ENCODE results near the gene YPEL4.
A peak's percentile ranks its signal among the peaks of the same experiment; 100 is the strongest.

YPEL4 gene

DNA sequence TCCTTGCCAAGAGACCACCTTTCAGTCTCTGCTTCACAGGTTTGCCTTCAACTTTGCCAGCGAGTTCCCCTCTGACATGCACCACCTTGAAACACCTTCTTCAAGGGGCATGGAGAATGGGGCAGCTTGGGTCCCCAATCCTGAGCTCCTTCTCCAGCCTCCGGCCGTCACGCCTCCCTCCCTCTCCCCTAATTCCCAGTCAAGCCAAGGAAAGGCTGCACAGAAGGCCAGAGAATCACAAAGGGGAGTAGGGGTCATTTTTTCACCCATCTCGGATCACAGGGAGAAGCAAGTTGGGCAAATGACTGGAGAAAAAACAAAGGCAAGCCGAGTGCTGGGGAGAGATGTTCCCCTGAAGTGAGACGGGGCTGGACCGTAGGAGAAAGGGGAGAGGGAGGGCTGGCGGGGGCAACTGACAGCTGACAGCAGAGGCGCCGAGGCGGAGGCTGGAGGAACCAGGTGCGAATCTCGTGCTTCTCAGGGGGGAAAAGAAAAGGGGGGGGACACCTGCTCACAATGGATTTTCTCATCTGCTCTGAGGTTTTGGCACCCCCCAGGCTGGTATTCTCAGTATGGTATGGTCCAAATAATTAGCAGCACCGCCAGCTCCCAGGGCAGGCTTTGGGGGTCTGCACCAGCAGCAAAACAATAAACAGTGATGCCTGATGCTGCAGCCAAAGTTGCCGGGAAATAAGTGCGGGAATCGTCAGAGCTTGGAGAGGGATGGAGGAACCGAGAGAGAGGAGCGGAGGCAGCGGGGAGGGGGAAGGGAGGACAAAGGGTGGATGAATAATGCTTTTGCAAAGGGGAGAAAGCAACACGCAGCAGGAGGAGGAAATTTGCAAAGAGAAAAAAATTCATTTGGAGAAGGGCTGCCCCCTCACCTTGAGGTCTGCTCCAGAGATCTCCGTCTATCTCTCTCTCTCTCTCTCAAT is 644 bp downstream of the YPEL4 start:
- DNase-seq, result no peak

- DNase-seq, result no peak
Observed at GRCh38 chr11:57647960-57648800, 1.5 kb downstream of the YPEL4 start.

- no peak for DNase-seq
Observed at GRCh38 chr11:57647372-57647771, 2.3 kb downstream of the YPEL4 start.

GRCh38 chr11:57646799-57647303 is 2.9 kb downstream of the YPEL4 start:
- no peak for DNase-seq

- DNase-seq, result peak in 1 of 2 donors; percentile 41
Observed at GRCh38 chr11:57646194-57646798, 3.4 kb downstream of the YPEL4 start.

DNA sequence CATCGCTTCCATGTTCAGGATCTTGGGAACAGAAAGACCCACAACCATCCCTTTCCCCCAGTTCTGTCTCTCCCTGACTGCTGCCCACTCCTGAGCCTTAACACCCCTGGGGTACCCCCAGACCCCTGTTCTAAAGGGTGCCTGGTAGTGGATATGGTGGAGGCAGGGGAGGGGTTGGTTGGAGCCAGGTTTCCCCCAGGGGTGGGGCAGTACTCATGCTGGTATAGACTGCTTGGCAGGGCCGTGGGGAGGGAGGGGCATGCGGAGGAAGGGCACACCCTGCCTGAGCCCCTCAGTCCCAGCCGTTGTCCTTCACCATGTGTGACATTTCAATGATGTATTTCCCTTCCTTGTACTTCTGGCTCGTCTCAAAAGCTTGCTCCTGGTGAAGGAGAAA is 4.0 kb downstream of the YPEL4 start:
- DNase-seq, result no peak

DNA sequence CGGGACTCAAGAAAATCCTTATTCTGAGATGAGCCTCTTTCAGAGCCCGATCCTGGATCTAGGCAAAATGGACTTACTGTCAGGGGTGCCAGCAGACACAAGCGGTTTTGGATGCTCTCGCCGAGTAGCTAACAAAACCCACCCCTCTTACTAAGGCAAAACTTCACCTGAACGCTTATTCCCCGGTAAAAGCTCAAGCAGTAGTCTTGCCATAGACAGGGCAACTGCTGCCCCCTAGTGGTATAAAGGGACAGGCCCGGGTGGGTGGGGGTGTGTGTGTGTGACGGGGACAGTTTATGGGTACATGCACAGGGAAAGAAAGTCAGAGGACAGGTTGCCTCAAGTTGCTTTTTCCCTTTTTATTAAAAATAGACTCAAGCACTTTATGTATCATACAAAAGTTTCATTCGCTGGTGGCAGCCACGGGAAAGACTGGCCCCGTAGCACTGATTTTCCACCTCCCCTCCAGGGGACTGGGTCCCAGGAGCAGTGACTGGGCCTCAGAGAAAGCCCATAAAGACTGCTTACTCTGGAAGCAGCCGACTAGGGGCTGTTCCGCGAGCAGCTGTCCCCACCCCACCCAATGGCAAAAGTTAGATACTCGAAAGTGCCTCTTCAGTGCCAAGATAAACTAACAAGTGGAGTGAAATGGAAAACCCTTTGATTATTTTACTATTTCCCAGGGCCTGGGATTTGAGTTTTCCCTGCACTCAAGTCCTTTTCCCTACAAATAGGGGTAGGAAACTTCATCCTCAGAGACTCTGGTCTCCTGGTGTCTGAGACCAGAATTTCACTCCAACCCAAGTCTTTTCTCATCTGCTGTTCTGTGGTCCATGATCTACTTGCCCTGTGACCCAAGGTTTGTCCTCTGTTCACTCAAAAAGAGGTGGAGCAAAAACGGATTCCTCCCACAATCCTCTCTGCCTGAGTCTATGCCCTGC is 4.7 kb downstream of the YPEL4 start:
- DNase-seq, result peak; percentile 84 to 91

- no peak for DNase-seq
Observed at GRCh38 chr11:57643802-57644201, 5.9 kb downstream of the YPEL4 start.

GRCh38 chr11:57641011-57641807 is 8.5 kb downstream of the YPEL4 start:
- DNase-seq, result peak in 1 of 2 donors; percentile 48

GRCh38 chr11:57640068-57640800 is 9.5 kb downstream of the YPEL4 start:
- no peak for DNase-seq

GRCh38 chr11:57639321-57640067 is 10.2 kb downstream of the YPEL4 start:
- DNase-seq, result no peak

- DNase-seq, result no peak
Observed at GRCh38 chr11:57638811-57639320, 10.8 kb downstream of the YPEL4 start.

DNA sequence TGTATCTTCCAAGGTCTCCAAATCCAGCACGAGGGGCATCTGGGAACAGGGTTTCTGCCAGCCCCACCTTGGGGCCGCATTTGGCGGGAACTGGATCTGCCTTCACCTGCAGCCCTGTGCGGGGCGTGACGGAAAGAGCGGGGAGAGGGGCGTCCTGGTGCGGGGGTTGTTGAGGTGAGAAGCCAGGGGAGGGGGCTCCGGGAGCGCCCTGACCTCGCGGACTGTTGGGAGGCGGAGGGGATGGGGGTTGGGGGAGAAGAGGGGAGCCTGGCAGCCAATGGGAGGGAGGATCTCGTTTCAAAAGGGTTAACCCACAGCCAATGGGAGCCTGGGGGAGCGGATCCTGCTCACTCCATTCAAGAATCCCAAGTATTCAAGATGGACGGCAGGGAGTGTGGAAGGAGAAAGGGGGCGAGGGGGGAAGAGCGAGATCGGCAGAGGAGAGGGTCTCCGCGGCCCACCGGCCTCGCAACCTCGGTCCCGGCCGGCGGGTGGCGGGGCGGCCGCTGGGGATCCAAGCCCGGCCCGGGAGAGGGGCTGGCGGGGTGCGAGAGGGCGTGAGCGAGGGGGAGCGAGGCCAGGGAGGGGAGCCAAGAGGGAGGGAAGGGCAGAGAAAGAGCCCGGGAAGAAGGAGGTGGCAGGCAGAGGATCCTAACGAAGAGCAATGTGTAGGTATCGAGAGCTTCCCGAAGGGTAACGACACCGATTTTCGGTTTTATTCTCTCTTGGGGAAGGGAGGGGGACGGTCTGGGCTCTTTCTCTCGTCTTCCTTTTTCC is 11.5 kb downstream of the YPEL4 start:
- DNase-seq, result no peak

- DNase-seq, result no peak
Observed at GRCh38 chr11:57637626-57638004, 12.1 kb downstream of the YPEL4 start.

- no peak for DNase-seq
Observed at GRCh38 chr11:57635246-57635645, 14.5 kb downstream of the YPEL4 start.

DNA sequence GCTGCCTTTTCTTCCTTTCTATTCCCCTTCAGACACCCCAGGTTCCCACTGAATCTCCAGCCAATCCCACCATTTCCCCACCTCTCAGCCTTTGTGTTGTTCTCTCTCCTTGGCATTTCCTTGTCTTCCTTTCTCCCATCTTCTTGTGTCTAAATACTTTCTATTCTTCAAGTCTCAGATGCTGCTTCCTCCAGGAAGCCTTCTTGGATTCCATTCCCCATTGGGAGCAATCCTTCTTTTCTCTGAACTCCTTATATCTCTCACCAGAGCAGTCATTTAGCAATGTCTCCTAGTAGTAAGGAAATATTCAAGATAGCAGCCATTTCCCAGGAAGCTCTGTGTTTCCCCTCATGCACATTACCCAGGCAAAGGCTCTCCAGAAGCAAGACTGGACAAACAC is 15.4 kb downstream of the YPEL4 start:
- DNase-seq, result no peak

DNA sequence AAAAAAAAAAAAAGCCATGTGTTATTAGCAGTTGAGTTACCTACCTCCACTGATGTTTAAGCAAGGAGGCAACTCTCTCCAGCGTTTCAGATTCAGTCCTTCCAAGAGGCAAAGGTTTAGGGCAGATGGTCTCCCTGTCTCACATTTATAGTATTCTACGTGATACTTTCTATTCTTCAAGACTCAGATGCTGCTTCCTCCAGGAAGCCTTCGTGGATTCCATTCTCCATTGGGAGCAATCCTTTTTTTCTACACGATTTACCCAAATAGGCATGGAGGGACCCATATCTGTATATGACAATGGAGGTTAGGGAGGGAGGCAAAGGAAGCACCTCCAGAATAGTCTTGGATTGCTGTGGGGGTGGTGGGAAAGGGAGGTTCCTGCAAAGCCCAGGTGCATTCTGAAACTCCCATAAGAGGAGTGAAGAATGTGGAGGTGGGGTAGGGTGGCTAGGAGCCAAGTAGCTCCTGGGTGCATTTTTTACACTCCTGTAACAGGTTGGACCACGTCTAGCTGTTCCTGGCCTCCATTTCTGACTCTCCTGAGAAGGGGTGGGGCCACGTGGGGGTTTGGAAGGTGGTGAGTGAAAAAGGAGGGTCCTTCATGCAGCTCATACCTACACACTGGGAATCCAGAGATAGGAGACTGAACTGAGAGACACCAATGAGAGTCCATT is 16.2 kb downstream of the YPEL4 start:
- no peak for DNase-seq

DNA sequence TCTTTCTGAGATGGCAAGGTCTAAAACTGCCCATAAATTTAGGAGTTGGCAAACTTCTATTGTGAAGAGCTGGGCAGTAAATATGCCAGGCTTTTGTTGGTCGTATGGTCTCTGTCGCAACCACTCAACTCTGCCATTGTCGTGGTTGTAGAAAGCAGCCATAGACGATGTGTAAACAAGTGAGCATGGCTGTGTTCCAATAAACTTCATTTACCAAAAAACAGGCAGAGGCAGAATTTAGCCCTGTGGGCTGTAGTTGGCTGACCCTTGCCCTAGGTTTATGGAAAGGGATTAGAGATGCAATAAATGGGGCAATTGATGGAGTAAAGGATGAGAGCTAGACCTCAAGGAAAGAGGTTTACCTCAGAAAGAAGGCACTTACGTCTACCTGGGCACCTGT is 17.6 kb downstream of the YPEL4 start:
- no peak for DNase-seq

Measured in CD4-positive, alpha-beta T cell treated with Interleukin-1 beta for 1 hour (primary cell).